Panc1 (cell line): ENCODE results near the gene JAML.

Source experiments
- POLR2AphosphoS5 ChIP-seq: IDR thresholded peaks from 2 replicates; pipeline ENCODE4 v1.6.1; 2012; ENCODE audit warnings: mild to moderate bottlenecking, low read depth, low read length, moderate library complexity
- TF ChIP-seq, protein P1 (sequence below): fragments of 450-650 bp; IDR thresholded peaks from 2 replicates; pipeline ENCODE4 v1.5.1; 2017; ENCODE audit warnings: mild to moderate bottlenecking

DNA sequence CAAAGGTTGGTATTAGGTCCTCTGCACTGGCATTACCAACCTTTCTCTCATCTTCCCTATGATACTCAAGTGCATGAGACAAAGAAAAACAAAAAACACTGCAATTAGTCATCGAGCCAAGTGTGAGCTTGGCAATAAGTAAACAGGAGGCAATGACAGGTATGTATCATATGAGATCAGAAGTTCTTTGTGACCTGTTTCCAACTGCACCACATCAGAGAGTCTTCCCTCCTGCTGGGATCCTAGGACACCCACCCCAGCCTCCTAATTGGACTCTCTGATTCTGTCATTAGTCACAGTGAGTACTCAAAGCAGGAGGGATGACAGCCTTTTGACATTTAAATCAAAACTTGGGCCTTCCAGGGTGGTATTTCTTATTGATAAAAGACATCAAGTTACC is 7.8 kb upstream of the JAML start:
- no peak for TF ChIP-seq POLR2AphosphoS5
- TF ChIP-seq, protein P1, sequence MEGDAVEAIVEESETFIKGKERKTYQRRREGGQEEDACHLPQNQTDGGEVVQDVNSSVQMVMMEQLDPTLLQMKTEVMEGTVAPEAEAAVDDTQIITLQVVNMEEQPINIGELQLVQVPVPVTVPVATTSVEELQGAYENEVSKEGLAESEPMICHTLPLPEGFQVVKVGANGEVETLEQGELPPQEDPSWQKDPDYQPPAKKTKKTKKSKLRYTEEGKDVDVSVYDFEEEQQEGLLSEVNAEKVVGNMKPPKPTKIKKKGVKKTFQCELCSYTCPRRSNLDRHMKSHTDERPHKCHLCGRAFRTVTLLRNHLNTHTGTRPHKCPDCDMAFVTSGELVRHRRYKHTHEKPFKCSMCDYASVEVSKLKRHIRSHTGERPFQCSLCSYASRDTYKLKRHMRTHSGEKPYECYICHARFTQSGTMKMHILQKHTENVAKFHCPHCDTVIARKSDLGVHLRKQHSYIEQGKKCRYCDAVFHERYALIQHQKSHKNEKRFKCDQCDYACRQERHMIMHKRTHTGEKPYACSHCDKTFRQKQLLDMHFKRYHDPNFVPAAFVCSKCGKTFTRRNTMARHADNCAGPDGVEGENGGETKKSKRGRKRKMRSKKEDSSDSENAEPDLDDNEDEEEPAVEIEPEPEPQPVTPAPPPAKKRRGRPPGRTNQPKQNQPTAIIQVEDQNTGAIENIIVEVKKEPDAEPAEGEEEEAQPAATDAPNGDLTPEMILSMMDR: no peak
